ENCODE data around the gene BGN. TPM values are rescaled to one million over a fixed set of nuclear protein-coding genes. Genes with fewer than 3 reads are reported as not detected.

Gene BGN
- total and polyA plus RNA-seq, 12 donors = 38.7 to 202 (median 68.0) TPM

DNA sequence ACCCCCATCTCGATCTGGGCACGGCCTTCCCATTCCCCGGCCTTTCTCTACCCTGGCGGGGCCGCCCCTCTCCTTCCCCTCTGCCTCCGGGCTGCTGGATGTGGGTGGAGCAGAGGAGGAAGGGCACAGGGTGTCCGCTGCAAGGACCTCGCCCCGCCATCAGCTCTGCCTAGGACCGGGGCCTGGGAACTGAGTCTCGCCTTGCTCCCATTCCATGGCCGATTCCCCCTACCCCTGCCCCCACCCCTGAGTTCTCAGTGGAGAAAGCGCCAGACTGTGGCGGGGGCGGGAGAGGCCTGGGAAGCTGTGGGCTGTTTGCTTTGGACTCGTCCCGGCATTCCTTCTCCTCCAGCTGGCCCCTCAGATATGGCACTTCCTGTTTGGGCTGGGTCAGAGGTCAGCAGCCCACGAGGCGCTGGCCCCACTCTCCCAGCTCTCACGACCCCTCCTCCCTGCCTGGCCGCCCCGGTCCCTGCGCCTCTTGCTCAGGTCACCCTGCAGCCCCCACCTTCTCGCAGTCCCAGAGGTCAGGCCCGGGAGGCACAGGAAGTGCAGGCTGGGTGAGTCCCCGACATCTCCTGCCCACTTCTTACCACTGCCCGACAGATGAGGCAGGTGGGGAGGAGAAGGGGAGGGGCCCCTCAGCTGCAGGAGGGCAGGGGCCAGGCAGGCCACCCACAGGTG lies 6.4 kb upstream of the BGN start:
- Histone ChIP-seq H3K9me3 (no peaks in the 10 kb centered on the region), H3K27me3 (no peaks in the 10 kb centered on the region), H3K4me3 (no peak overlapping the region), H3K27ac (peak overlapping the region in 9 of 10 donors; percentile 52 to 83 (median 73)), H3K4me1 (peaks cover 0 to 42% (median 14%) of the 10 kb centered on the region in 9 donors), H3K36me3 (no peaks in the 10 kb centered on the region)
- ATAC-seq = peak; percentile 49 to 84 (median 72)
- TF ChIP-seq, protein P1, sequence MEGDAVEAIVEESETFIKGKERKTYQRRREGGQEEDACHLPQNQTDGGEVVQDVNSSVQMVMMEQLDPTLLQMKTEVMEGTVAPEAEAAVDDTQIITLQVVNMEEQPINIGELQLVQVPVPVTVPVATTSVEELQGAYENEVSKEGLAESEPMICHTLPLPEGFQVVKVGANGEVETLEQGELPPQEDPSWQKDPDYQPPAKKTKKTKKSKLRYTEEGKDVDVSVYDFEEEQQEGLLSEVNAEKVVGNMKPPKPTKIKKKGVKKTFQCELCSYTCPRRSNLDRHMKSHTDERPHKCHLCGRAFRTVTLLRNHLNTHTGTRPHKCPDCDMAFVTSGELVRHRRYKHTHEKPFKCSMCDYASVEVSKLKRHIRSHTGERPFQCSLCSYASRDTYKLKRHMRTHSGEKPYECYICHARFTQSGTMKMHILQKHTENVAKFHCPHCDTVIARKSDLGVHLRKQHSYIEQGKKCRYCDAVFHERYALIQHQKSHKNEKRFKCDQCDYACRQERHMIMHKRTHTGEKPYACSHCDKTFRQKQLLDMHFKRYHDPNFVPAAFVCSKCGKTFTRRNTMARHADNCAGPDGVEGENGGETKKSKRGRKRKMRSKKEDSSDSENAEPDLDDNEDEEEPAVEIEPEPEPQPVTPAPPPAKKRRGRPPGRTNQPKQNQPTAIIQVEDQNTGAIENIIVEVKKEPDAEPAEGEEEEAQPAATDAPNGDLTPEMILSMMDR (IDR thresholded peaks at IDR 0.05) = no peak
- intact Hi-C loops (cut with DNase I) = no loop called here
- DNase-seq = peak; percentile 47 to 60
- WGBS, 2 donors = 29 to 41% methylated on average over 19 to 24 of the region's 27 CpGs

DNA sequence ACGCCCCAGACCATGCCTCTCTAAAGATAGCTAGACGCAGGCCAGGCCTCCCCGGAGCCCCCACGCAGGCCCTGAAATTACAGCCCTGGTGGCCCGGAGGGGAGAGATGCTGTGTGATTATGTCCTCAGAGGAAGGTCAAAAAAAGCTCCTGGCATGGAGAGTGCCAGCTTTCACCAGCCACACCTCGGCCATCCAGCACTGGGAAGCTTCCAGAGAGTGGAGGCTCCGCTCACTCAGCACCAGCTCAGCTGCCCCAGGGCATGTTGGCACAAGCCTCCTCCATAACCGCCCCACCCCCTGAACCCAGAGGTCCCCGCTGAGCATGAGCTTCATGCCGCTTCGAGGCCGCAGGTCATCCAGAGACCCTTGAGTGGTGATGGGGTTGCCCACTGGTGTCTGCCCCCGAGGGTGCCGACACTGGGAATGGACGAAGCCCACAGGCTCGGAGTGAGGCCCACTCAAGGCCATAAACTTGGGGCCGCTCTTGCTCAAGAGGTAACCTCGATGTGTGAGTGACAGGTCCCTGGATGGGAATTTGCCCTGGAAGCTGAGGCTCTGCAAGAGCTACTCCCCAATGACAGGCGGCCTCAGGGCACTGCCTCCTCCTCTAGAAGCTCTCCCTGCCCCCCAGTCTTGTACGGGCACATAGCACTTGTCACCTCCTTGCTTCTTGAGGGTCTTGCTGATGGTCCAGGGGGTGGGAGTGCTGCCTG lies 4.4 kb upstream of the BGN start:
- whole genome bisulfite sequencing, 2 donors = 78 to 80% methylated on average over 18 to 20 of the region's 20 CpGs
- Histone ChIP-seq H3K36me3 (no peaks in the 10 kb centered on the region), H3K27me3 (peaks cover 0 to 5% (median 0%) of the 10 kb centered on the region in 7 donors), H3K4me3 (no peak overlapping the region), H3K9me3 (no peaks in the 10 kb centered on the region), H3K4me1 (peaks cover 0 to 42% (median 14%) of the 10 kb centered on the region in 9 donors), H3K27ac (peak overlapping the region in 1 of 10 donors; percentile 7)
- TF ChIP-seq, protein P1 (IDR thresholded peaks at IDR 0.05) = no peak
- DNase-seq (no peak), ATAC-seq (no peak)
- intact Hi-C loops (cut with DNase I) = no loop called here

DNA sequence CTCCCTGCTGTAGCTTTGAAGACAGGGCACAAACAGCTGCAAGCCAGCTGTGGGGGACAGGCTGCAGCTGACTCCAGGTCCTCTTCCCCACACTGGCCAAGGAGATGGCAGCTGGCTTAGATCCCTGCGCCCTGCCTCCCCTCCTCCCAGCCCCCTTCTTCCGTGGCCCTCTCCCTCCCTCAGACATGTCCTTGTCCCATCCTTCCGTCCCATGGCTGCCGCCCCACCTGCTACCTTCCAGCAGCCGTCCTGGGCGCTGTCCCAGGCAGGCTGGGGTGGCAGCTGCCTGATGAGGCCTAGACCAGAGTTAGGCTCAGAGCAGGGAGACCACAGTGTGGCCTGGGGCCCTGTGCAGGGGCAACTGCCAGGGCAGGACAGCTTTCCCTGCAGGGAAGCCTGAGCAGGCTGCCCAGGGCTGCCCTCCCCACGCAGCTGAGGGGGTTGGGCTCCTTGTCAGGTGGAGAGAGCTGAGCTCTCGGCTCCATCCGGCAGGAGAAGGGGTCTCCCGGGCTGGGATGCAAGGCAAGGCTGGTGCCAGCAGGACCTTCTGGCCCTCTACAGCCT lies 3.3 kb upstream of the BGN start:
- Histone ChIP-seq H3K9me3 (no peaks in the 10 kb centered on the region), H3K36me3 (no peaks in the 10 kb centered on the region), H3K4me1 (peaks cover 0 to 42% (median 14%) of the 10 kb centered on the region in 9 donors), H3K4me3 (no peak overlapping the region), H3K27me3 (peaks cover 0 to 15% (median 0%) of the 10 kb centered on the region in 7 donors), H3K27ac (peak overlapping the region in 5 of 10 donors; percentile 7 to 65 (median 30))
- WGBS, 2 donors = 56 to 60% methylated on average over 4 to 10 of the region's 10 CpGs
- intact Hi-C loops (cut with DNase I) = no loop called here
- TF ChIP-seq, protein P1 (IDR thresholded peaks at IDR 0.05) = no peak
- ATAC-seq (no peak), DNase-seq (no peak)

DNA sequence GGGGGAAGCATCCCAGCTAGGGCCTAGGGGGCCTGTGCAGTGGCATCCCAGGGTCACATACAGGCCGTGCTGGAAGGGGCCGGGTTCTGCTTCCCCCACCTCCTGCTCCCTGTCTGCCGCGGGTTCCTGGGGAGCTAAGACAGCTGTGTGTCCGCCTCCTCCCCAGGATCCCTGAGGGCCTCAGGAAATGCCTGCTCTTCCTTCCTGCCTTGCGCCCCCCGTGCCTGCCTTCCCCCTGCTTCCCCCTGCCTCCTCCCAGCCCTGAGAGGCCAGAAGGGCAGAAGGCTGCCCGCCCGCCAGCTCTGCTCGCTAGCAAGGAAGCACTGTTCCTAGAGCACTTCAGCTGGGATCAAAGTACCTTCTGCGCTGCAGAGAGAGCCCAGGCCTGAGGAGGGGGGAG lies 2.9 kb upstream of the BGN start:
- no peaks in the 10 kb centered on the region for H3K36me3 ChIP-seq
- intact Hi-C loops (cut with DNase I) = no loop called here
- no peak for ATAC-seq
- DNase-seq = no peak
- H3K9me3 ChIP-seq = no peaks in the 10 kb centered on the region
- TF ChIP-seq, protein P1 (IDR thresholded peaks at IDR 0.05) = no peak
- peaks cover 0 to 18% (median 0%) of the 10 kb centered on the region in 7 donors for H3K27me3 ChIP-seq
- 35 to 54% methylated on average over 6 to 11 of the region's 11 CpGs for WGBS, 2 donors
- H3K4me3 ChIP-seq = no peak overlapping the region
- peaks cover 0 to 42% (median 14%) of the 10 kb centered on the region in 9 donors for H3K4me1 ChIP-seq
- peak overlapping the region in 4 of 10 donors; percentile 7 to 65 (median 24) for H3K27ac ChIP-seq
